Cerebellar cortex (tissue), 1 donor: ENCODE data around the gene BMPER.
A peak's percentile ranks its signal among the peaks of the same experiment; 100 is the strongest.

Experiments
- DNase-seq: peaks from one replicate; pipeline ENCODE4 v3.0.0-alpha.2; 2015; ENCODE audit warnings: low spot score

The BMPER gene

DNA sequence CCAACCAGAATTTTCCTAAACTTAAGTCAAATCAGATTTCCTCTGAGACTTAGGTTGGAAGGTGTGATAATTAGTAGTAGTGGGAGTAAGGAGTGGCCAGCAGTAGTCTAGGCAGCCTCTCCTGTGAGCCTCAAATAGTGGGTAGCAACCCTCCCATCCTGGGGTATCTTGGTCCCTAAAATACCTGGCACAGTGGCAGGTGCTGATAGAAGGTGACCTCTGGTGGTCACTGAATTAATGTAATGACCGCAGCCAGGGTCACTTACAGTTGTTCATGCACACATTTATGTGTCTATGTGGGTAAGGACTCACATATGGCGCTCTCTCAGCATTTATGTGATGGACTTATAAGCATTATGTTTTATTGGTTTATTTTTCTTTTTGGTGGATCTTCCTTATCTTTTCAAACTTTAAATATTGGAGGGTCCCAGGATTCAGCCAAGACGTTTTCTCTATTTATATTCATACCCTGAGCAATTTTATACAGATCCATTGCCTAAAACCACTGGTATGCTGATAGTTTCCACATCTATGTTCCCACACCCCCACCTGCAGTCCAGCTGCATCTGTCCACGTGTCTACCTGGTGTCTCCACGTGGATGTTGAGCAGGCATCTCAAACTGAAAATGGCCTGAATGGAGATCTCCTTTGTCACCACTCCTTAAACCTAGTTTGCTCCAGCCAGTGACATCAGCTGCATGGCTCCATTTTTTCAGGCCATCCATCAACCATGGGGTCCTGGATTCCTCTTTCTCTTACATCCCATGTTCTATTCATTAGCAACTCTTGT lies 18.3 kb downstream of the BMPER start:
- DNase-seq = no peak

DNA sequence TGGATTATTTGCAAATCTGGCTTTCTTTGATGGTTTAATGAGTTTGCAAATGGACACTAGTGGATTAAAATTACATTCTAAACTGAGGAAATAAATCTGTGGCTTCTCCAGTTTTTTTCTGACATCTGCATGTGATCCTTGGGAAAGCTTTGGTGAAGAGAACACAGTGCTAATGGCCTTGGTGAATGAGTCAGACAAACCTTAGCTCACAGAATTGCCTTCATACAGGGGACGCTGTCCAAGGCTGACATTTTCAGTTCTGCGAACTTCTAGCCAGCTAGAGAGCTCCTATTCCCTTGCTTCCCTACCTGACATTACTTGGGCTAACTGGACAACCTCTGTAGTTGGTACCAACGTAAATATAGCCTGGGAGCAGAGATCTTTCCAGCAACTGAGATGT lies 21.2 kb downstream of the BMPER start:
- no peak for DNase-seq

DNA sequence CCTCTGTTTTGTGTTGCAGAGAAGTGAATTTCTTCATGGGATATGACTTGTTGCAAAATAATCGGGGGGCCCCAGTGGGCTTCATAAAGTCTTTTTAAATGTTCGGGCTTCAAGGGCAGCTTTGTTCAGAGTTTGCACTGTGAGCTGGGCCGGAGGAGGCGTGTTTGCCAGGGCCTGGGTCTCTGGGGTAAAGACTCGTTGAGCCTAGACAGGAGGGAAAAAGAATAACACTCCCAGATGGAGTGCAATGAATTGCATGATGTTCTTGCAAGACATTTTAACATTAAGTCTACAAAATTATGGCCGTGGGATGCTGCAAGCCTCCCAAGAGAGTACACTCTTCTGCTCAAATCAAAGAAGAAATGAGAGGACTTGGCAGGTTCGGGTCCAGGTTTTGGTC lies 23.6 kb downstream of the BMPER start:
- DNase-seq = no peak

DNA sequence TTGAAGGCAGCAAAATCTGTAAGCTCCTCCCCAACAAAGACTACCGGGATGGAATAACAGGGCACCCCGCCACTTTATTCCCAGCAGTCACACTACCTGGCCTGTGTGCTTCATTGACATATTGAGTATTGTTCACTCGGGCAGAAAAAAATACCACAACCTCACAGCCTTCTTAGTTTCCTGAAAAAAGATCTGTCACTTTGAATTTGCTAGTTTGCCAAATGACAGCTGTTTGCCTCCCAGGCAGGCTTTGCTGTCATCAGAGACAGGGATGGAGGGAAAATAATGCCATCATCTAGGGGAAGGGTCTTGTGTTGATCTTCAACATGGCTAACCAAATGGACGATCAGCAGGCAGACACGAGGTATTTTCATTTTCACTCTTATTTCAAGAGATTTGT lies 26.9 kb downstream of the BMPER start:
- peak; percentile 76 for DNase-seq

DNA sequence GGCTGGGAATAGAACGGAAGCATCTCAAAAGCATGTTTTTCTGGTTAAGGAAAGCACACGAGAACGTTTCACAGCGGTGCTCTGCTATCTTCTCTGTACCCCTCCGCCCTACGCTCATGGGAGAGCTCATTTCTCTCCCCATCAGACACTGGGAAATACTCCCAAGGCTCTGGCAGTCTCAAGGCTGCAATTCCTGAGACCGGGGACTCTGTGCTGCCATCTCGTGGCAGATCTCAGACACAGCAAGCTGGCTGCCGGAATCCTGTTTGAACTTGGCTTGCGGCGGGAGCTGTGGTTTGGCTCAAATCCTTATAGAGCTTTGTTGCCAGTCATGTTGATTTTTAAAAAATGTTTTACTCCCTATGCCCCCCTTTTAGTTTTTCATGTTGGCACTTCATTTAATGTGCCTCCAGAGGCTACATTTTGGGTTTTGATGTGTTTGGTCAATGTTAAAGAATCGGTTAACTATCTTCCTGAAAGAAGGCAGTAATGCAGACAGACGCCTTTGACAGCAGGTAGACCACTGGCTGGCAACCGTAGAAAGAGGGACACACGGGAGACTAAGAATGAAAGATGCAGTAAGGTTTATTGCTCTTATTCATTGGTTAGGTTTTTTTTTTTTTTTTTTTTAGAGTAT lies 27.6 kb downstream of the BMPER start:
- DNase-seq = peak; percentile 94

DNA sequence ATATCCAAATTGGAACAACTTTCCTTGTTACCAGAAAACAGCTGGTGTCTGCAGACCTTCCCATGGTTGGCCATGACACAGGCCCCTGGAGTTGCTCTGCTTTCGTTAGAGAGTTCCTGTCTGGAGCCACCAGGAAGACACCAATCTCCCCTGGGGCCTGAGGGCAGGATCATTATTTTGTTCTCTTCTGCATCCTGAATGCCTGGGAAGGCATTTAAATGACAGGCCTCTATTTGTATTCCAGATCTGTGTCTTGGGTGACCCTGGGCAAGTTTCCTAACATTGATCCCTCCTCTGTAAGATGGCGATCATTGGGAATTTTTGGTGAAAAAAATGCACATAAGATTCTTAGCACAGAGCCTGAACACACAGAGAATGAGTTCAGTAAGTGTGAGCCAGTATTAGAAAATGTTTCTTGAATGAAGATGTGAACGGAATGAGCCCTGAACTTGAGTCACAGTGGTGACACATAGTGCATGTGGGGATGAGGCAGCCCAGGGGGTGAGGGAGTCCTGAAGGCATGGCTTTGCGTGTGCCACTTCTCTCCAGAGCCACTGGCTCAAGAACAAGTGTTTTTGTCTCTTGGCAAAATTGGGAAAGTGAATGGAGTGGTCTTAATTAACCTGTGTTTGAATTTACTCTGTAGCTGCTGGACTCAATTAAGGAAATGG lies 28.4 kb downstream of the BMPER start:
- DNase-seq = no peak

DNA sequence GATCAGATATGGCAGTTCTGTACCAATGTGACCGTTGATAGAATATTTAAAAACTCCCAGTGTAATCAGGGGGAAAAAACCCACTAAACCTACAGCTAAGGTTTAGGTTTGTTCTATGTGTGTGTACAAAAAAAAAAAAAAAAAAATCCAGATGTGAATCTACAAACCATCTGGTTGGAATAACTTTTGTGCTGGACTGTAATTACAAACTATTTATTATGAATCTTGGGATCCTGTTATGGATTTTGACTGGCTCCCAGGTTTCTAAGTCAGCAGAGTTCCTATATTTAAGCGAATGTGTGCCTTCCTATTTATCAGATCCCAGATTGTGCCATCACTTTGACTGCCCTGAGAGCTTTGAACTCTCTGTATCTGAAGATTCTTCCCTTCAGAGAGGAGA lies 29.1 kb downstream of the BMPER start:
- DNase-seq = no peak

DNA sequence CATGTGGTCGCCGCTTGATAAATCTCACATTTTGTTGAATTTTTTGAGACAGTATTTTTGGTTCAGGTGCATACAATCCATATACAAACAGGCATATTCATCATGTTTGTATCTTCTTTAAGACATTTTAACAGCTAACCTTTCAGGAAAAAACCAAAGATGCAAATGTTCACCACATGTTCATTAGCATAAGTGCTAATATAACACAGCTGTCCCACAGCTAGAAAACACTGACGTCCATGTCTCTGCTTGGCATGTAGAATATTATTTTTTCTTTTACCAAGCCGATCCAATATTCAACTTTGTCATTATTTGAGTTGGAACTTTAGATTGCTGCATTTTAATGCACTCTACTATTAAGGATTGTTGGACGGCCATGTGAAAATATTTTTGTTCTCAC lies 31.2 kb downstream of the BMPER start:
- DNase-seq = no peak

DNA sequence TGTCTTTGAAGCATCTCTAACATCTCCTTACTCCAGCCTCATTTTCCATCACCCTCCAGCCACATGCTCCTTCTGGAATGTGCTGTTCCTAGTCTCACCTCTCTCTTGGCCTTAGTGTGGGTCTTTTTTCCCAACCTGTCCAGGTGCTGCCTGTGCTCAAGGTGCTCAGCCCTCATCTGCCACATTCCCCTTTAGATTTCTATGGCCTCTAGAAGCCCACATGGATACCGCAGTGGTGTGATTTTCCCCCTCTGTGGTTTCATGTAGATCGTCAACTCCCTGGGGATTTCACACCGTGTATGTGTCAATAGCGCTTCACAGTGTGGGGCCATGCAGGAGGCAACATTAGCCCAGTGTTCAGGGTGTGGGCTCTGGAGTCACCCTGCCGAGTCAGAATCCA lies 32.5 kb downstream of the BMPER start:
- no peak for DNase-seq

DNA sequence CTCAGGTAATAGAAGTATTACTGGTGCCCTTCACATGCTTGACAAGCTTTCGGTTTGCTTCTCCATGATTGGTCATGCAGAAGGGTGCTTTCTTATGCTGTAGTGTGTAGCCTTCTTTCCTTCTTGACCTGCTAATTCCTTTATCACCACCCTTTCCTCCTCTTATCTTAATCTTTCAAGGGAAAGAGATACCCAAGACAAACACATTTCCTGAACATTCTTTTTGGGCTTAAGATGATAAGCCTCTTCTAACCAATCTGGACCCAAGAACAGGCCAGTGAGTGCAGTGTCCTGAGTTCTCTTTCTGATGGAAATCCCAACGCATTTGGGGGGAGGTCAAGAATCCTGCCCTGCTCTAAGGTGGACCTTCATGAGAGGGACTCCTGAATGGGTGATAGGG lies 33.8 kb downstream of the BMPER start:
- no peak for DNase-seq

DNA sequence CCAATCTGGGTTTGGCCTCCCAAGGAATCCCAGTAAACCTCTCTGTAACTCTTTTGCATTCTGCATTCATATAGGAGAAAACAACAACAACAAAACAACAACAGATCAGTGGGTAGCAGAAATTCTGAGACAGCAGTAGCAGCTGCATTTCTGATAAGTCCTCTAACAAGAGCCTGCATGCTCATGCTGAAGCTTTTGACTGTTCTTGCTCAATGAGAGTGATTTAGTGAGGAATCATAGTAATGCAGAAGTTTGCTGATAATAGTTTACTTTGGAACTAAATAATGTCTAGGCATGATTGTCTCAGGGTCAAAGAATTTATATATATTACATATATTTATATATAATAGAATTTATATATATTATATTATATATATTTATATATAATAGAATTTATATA lies 35.2 kb downstream of the BMPER start:
- DNase-seq = no peak

DNA sequence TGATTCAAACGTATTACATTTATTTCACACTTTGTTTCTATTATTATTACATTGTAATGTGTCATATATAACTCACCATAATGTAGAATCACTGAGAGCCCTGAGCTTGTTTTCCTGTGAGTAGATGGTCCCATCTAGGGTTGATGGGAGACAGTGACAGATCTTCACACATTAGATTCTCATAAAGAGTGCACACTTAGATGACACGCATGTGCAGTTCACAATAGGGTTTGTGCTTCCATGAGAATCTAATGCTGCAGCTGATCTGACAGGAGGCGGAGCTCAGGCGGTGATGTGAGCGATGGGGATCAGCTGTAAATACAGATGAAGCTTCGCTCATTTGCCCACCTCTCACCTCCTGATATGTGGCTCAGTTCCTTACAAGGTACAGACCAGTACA lies 36.1 kb downstream of the BMPER start:
- no peak for DNase-seq

DNA sequence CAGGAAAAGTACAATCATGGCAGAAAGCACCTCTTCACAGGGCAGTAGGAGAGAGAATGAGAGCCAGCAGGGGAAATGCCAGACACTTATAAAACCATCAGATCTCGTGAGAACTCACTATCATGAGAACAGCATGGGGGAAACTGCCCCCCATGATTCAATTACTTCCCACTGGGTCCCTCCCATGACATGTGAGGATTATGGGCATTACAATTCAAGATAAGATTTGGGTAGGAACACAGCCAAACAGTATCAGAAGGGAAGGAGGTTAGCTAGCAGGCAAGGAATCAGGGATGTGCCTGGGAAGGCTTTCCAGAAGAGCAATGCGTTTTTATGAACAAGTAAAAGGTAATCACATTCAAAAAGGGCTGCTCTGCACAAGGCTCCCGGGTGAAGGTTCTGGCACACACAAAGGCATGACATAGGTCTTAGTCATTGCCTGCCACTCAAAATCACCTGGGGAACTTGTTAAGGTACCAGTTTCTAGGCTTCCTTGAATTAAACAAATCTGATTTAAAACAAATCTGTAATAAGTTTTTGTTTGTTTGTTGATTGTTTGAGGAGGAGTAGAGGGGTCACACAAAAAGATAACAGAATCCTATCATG lies 40.9 kb downstream of the BMPER start:
- peak; percentile 37 for DNase-seq

DNA sequence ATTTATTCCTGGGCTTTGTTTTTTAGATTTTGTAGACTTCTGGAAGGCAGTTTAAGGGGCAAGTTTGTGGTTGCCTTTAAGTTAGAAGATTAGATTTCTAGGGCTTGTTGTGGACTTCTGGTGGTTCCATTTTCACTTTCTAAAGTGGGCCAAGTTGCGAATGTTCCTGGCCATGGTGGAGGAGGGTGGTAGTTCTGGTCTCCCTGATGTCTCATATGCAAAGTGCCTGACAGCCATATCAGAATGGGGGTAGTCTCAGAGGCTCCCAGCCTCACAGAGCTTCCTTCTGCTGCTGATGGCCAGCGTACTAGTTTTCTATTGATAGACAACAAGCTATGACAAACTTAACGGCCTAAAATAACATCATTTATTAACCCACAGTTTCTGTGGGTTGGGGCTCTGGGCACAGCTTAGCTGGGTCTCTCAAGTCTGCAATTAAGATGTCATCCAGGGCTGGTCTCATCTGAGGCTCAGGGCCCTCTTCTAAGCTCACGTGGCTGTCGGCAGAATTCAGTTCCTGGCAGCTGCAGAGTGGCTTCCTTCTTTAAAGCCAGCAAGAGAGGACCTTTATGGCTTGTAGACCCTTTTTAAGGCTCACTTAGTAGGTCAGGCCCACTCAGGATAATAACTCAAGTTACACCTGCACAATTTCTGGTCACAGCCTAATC lies 44.8 kb downstream of the BMPER start:
- DNase-seq = no peak

DNA sequence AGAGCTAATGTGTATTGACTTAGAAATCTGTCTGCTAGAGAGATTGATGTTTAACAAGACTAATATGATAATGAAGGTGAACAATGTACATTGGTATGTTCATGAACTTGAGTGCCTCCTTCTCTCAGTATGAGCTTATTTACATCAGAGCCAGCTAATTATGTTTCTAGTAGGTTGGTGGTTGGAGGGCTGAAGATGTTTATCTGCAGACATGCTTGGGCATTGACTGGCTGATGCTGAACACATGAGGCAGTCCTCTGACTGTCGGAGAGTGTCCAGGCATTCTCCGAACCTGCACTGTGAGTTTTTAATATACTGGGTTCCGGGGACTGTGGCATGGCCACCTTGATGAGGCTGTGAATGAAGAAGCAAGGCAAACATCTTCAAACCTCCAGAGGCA lies 47.5 kb downstream of the BMPER start:
- no peak for DNase-seq

DNA sequence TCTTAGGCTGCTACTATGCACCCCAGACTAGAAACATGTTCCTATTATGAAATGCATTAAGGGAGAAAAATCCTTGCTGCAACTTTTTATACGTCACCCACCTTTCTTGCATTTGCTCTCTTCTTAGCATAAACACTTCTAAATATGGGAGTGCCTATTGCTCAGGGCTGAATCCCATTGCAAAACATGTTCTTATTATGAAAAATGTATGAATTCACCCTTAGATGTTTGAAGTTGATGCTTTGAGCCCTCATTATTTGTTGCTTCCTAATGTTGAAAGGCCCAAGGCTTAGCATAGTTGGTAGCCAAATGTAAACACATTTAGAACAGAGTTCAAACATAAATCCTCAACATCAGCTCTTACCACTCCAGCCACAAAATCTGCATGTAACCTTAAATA lies 52.8 kb downstream of the BMPER start:
- no peak for DNase-seq

DNA sequence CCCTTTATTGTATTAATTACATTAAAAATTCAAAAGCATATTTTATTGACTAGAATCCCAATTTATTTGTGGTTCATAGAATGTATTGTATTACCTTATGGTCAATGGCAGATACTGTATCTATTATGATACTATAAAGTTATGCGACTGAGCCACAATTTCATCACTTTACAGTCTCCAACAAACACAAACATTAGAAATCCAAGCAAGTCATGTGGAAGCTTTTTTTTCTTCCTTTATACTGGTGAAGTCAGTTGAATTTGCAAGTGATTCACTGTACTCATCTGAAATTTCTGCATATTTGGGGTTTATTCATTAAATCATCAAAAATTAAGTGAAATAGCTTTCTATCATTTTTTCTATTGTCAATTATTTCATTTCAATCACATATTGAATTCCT lies 54.3 kb downstream of the BMPER start:
- no peak for DNase-seq

DNA sequence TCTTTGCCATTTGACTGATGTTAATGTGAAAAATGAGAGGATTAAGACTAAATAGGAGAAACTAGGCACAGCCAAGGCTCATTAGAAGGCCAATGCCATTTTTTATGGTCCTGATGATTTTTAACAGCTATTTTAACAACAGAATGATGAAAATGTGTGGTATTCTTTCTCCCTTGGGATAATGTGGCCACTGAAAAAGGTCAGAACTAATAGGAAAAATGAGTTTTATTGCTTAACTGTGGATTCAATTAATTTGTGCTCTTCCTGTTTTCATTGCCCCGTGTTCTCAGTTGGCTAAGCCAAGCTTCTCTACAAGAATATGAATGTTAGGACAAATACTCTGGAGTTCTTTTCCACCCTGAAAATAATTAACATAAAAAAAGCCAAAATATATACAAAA lies 56.6 kb downstream of the BMPER start:
- no peak for DNase-seq

DNA sequence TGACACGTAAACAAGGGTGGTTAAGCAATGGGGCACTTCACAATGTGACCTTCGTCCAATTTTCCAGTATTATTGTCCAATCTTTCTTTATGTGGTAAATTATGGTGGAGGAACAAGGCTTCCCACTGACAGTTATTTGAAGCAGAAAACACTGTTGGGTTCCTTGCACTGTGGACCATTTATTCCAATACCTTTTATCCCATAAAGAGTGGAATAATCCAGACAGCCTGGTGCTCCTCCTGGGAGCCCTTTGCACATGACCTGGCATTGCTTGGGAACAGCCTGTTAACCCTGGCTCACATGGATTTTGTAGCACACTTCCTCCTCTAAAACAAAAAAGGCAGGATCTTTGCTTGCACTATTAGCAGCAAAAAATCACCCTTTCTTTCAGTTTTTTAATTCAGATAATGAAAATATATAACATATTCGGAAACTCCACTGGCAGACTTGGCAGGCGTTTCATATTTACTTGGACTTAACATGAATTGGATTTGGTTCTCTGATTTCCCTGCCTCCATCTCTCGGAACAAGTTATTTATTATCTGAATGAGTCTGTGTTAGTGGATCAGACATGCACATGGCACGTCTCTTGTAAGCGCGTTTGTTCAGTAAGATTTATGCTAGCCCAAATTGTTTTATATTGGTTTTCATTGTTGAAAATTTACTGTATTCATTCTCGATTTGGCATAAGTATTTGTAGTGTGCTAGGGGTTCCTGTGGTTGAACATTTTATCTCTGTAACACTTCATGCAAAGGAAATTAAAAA lies 59.3 kb downstream of the BMPER start:
- DNase-seq = peak; percentile 95

DNA sequence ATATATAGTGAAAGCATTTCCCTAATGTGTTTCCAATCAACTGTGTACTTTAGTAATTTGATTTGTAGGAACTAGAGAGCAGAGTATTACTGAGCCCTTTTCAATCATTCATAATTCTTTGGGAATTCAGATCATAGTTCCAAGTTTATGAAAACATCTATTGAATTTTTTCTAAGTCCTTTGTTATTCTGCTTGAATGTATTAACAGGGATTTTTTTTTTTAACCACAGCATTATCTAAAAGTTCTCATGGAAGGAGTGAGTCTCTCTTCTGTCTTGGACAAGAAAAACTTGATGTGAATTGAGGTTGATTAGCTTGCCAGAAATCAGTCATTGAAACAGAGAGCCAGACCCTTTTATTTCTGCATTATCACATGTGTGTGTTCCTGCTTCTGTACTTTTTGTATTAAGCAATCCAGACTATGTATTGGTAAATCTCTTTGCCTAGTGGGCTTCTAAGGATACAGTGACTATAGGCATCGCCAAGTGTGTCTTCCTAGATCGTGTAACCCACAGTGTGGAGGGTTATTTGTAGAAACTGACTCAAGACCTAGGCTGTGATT lies 59.9 kb downstream of the BMPER start:
- DNase-seq = no peak

DNA sequence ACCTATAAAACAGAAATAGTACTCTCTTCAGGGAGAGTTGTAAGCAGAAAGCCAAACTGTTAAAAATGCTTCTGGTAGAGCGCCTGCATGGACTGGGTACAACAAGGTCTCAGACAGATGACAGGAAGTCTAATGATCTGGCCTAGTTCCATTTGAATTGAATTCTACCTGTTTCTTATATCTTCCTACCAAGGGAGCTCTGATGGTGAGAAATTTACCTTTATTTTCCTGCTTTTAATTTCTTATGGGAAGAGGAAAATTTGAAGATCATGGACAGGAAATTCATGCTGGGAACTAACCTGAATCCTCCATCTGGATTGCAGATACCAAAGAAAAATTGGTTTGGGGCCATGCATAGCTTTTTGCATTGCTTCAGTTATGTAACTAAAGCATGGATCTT lies 63.3 kb downstream of the BMPER start:
- peak; percentile 86 for DNase-seq
